ENCODE measurements around the gene SPATA12. TPM values are rescaled to one million over a fixed set of nuclear protein-coding genes. Genes with fewer than 3 reads are reported as not detected.

SPATA12 gene
- total and polyA plus RNA-seq, 2 experiments from 2014 or later: 0.10 to 0.65 TPM

DNA sequence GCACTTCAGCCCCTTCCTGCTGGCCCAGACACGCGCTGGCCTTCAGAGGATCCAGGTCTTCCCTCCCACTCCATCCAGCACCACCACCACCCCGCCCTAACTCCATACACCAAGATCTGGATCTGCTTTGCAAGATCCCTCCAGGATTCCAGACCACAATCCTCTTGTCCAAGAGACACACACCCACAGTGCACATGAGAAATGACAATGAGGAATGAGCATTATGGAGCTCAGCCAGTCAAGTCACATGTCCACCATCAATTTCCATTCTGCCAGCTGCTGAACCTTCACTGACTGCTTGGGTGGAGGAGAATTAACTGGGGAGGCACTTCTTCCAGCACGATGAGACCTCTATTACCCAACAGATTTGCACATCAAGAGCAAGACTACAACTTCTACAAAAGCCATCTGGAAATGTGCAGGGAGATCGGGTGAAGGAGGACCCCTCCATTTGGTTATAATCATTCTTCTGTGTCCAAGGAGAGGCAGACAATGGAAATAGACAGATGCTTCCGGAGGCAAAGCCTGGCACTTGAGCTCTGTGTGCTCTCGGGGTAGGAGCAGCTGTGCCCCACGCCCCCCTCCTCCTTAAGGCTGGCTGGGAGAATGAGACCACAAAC lies 12.3 kb upstream of the SPATA12 start:
- Mint-ChIP-seq H3K4me3 (no peak overlapping the region), H3K27me3 (ENCODE audit: insufficient read depth, low read depth, poor library complexity) (peaks cover 3% of the 10 kb centered on the region), H3K27ac (no peak overlapping the region; the same call in 1 of the 2 replicates), H3K4me1 (peaks cover 12% of the 10 kb centered on the region), H3K9me3 (no peaks in the 10 kb centered on the region), H3K36me3 (ENCODE audit: low read depth) (no peaks in the 10 kb centered on the region)
- H3K27ac ChIP-seq (ENCODE audit: low read depth): no peak overlapping the region
- no peak overlapping the region for H3K4me2 ChIP-seq
- no peak for ATAC-seq
- H3K4me3 ChIP-seq: no peak overlapping the region
- H3K36me3 ChIP-seq (ENCODE audit: insufficient read depth): no peaks in the 10 kb centered on the region
- no peaks in the 10 kb centered on the region for H3F3A ChIP-seq (replicated peaks; ENCODE audit: low read depth)
- no peaks in the 10 kb centered on the region for H3K79me2 ChIP-seq (replicated peaks; ENCODE audit: insufficient read depth)
- no peaks in the 10 kb centered on the region for H3K27me3 ChIP-seq (ENCODE audit: insufficient read depth)
- no peaks in the 10 kb centered on the region for H3K4me1 ChIP-seq (ENCODE audit: insufficient read depth)
- TF ChIP-seq POLR2AphosphoS5 (IDR thresholded peaks at IDR 0.05; ENCODE audit: low read depth): no peak
- TF ChIP-seq ZNF331 (CRISPR knock-in tag; IDR thresholded peaks at IDR 0.05; ENCODE audit: low read depth): no peak
- no peak for TF ChIP-seq CREB1 (CRISPR knock-in tag; IDR thresholded peaks at IDR 0.05; ENCODE audit: low read depth)
- no peak for TF ChIP-seq STAT1 (IDR thresholded peaks at IDR 0.05; ENCODE audit: unreplicated experiment)
- no peak for TF ChIP-seq JUNB (IDR thresholded peaks at IDR 0.05; ENCODE audit: unreplicated experiment)
- no peak for TF ChIP-seq NANOG (IDR thresholded peaks at IDR 0.05; ENCODE audit: borderline replicate concordance)
- TF ChIP-seq, protein P1, sequence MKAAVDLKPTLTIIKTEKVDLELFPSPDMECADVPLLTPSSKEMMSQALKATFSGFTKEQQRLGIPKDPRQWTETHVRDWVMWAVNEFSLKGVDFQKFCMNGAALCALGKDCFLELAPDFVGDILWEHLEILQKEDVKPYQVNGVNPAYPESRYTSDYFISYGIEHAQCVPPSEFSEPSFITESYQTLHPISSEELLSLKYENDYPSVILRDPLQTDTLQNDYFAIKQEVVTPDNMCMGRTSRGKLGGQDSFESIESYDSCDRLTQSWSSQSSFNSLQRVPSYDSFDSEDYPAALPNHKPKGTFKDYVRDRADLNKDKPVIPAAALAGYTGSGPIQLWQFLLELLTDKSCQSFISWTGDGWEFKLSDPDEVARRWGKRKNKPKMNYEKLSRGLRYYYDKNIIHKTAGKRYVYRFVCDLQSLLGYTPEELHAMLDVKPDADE (IDR thresholded peaks at IDR 0.05): no peak
- TF ChIP-seq, protein P2, sequence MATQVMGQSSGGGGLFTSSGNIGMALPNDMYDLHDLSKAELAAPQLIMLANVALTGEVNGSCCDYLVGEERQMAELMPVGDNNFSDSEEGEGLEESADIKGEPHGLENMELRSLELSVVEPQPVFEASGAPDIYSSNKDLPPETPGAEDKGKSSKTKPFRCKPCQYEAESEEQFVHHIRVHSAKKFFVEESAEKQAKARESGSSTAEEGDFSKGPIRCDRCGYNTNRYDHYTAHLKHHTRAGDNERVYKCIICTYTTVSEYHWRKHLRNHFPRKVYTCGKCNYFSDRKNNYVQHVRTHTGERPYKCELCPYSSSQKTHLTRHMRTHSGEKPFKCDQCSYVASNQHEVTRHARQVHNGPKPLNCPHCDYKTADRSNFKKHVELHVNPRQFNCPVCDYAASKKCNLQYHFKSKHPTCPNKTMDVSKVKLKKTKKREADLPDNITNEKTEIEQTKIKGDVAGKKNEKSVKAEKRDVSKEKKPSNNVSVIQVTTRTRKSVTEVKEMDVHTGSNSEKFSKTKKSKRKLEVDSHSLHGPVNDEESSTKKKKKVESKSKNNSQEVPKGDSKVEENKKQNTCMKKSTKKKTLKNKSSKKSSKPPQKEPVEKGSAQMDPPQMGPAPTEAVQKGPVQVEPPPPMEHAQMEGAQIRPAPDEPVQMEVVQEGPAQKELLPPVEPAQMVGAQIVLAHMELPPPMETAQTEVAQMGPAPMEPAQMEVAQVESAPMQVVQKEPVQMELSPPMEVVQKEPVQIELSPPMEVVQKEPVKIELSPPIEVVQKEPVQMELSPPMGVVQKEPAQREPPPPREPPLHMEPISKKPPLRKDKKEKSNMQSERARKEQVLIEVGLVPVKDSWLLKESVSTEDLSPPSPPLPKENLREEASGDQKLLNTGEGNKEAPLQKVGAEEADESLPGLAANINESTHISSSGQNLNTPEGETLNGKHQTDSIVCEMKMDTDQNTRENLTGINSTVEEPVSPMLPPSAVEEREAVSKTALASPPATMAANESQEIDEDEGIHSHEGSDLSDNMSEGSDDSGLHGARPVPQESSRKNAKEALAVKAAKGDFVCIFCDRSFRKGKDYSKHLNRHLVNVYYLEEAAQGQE (IDR thresholded peaks at IDR 0.05; ENCODE audit: unreplicated experiment): no peak
- TF ChIP-seq, protein P3, sequence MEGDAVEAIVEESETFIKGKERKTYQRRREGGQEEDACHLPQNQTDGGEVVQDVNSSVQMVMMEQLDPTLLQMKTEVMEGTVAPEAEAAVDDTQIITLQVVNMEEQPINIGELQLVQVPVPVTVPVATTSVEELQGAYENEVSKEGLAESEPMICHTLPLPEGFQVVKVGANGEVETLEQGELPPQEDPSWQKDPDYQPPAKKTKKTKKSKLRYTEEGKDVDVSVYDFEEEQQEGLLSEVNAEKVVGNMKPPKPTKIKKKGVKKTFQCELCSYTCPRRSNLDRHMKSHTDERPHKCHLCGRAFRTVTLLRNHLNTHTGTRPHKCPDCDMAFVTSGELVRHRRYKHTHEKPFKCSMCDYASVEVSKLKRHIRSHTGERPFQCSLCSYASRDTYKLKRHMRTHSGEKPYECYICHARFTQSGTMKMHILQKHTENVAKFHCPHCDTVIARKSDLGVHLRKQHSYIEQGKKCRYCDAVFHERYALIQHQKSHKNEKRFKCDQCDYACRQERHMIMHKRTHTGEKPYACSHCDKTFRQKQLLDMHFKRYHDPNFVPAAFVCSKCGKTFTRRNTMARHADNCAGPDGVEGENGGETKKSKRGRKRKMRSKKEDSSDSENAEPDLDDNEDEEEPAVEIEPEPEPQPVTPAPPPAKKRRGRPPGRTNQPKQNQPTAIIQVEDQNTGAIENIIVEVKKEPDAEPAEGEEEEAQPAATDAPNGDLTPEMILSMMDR (conservative IDR thresholded peaks at IDR 0.05; ENCODE audit: low read depth in 2 of 2): no peak
- TF ChIP-seq EZH2phosphoT487 (IDR thresholded peaks at IDR 0.05; ENCODE audit: unreplicated experiment): no peak
- TF ChIP-seq EZH2 (IDR thresholded peaks at IDR 0.05; ENCODE audit: low read depth, unreplicated experiment): no peak
- TF ChIP-seq ZNF114 (CRISPR knock-in tag; IDR thresholded peaks at IDR 0.05): no peak
- TF ChIP-seq, protein P4, sequence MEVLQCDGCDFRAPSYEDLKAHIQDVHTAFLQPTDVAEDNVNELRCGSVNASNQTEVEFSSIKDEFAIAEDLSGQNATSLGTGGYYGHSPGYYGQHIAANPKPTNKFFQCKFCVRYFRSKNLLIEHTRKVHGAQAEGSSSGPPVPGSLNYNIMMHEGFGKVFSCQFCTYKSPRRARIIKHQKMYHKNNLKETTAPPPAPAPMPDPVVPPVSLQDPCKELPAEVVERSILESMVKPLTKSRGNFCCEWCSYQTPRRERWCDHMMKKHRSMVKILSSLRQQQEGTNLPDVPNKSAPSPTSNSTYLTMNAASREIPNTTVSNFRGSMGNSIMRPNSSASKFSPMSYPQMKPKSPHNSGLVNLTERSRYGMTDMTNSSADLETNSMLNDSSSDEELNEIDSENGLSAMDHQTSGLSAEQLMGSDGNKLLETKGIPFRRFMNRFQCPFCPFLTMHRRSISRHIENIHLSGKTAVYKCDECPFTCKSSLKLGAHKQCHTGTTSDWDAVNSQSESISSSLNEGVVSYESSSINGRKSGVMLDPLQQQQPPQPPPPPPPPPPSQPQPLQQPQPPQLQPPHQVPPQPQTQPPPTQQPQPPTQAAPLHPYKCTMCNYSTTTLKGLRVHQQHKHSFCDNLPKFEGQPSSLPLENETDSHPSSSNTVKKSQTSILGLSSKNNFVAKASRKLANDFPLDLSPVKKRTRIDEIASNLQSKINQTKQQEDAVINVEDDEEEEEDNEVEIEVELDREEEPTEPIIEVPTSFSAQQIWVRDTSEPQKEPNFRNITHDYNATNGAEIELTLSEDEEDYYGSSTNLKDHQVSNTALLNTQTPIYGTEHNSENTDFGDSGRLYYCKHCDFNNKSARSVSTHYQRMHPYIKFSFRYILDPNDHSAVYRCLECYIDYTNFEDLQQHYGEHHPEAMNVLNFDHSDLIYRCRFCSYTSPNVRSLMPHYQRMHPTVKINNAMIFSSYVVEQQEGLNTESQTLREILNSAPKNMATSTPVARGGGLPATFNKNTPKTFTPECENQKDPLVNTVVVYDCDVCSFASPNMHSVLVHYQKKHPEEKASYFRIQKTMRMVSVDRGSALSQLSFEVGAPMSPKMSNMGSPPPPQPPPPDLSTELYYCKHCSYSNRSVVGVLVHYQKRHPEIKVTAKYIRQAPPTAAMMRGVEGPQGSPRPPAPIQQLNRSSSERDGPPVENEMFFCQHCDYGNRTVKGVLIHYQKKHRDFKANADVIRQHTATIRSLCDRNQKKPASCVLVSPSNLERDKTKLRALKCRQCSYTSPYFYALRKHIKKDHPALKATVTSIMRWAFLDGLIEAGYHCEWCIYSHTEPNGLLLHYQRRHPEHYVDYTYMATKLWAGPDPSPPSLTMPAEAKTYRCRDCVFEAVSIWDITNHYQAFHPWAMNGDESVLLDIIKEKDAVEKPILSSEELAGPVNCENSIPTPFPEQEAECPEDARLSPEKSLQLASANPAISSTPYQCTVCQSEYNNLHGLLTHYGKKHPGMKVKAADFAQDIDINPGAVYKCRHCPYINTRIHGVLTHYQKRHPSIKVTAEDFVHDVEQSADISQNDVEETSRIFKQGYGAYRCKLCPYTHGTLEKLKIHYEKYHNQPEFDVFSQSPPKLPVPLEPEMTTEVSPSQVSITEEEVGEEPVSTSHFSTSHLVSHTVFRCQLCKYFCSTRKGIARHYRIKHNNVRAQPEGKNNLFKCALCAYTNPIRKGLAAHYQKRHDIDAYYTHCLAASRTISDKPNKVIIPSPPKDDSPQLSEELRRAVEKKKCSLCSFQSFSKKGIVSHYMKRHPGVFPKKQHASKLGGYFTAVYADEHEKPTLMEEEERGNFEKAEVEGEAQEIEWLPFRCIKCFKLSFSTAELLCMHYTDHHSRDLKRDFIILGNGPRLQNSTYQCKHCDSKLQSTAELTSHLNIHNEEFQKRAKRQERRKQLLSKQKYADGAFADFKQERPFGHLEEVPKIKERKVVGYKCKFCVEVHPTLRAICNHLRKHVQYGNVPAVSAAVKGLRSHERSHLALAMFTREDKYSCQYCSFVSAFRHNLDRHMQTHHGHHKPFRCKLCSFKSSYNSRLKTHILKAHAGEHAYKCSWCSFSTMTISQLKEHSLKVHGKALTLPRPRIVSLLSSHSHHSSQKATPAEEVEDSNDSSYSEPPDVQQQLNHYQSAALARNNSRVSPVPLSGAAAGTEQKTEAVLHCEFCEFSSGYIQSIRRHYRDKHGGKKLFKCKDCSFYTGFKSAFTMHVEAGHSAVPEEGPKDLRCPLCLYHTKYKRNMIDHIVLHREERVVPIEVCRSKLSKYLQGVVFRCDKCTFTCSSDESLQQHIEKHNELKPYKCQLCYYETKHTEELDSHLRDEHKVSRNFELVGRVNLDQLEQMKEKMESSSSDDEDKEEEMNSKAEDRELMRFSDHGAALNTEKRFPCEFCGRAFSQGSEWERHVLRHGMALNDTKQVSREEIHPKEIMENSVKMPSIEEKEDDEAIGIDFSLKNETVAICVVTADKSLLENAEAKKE (CRISPR knock-in tag; IDR thresholded peaks at IDR 0.05): no peak
- H2AFZ ChIP-seq: no peak overlapping the region
- no peak for DNase-seq (ENCODE audit: low spot score)
- no peaks in the 10 kb centered on the region for H4K20me1 ChIP-seq (replicated peaks; ENCODE audit: insufficient read depth)
- peaks cover 12% of the 10 kb centered on the region; the same call in 1 of the 2 replicates for H3K9me2 ChIP-seq (ENCODE audit: insufficient read depth)

Data from GM23338 (cell line).